ENCODE measurements around the gene HSBP1. TPM values are rescaled to one million over a fixed set of nuclear protein-coding genes. Genes with fewer than 3 reads are reported as not detected.

Gene HSBP1
- total RNA-seq, 1 donor from 2014 or later = 87.6 TPM

GRCh38 chr16:83845263-83845662 lies 37.5 kb downstream of the HSBP1 start:
- no peaks in the 10 kb centered on the region for H4K20me1 ChIP-seq (ENCODE audit: low read depth)
- no peak overlapping the region for H3K4me2 ChIP-seq
- Mint-ChIP-seq H3K4me1 (peaks cover 39% of the 10 kb centered on the region), H3K9me3 (no peaks in the 10 kb centered on the region), H3K36me3 (no peaks in the 10 kb centered on the region), H3K27me3 (ENCODE audit: insufficient read depth, low read depth) (peaks cover 2% of the 10 kb centered on the region), H3K27ac (no peak overlapping the region), H3K4me3 (no peak overlapping the region)
- no peak overlapping the region for H3K27ac ChIP-seq
- no peaks in the 10 kb centered on the region for H3K9me3 ChIP-seq (ENCODE audit: low read depth)
- peaks cover 41% of the 10 kb centered on the region for H3K4me1 ChIP-seq
- no peaks in the 10 kb centered on the region for H3K79me2 ChIP-seq (ENCODE audit: low read depth)
- peaks cover 27% of the 10 kb centered on the region for H3F3A ChIP-seq (ENCODE audit: low read depth)
- H3K4me3 ChIP-seq = no peak overlapping the region
- no peaks in the 10 kb centered on the region for H3K27me3 ChIP-seq
- TF ChIP-seq EZH2 (IDR thresholded peaks at IDR 0.05) (no peak), CTCF (IDR thresholded peaks at IDR 0.05) (no peak), EZH2phosphoT487 (IDR thresholded peaks at IDR 0.05) (no peak)
- DNase-seq (ENCODE audit: low spot score) = no peak
- H3K9ac ChIP-seq = no peak overlapping the region
- no peak overlapping the region for H2AFZ ChIP-seq (replicated peaks)
- no peaks in the 10 kb centered on the region for H3K36me3 ChIP-seq

DNA sequence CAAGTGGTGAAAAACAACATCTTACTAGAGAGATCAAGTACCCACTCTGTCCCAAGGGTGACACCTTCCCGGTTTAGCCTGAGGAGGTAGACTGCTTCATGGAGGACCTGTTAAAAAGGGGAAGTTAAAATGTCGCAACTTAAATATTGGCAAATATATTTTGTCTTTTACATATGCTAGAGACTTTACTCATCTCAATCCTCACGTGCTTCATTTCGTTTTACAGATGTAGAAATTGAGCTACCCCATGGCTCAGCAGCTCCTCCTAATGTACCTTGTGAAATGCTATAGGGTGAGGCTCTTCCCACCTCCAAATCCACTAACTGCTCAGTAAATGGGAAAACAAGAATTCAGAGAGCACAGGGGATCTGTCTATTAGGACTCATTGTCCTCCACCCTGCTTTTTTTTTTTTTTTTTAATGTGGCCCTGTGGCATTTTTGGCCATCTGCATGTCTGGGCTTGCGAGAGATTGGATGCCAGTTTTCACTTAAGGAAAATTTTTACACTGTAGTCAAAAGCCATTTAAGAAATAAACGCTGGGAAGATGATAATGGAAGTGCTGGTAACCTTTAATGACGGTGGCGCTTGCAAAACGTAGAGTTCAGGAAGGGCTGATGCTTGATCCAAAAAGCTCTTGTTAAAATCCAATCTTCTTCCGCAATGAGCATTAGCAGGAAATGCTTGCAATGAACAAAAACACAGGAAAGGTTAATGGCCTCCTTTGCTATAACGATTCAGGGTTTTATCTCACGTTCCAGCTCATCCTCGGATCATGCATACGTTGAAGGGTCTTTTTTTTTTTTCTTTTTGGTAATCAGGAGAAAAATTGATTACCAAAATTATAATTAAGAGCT lies 39.8 kb downstream of the HSBP1 start:
- DNase-seq (ENCODE audit: low spot score) = no peak
- Histone ChIP-seq H3F3A (ENCODE audit: low read depth) (peaks cover 8% of the 10 kb centered on the region), H3K4me2 (peak overlapping the region; percentile 28), H3K9ac (no peak overlapping the region), H3K4me3 (no peak overlapping the region), H4K20me1 (ENCODE audit: low read depth) (no peaks in the 10 kb centered on the region), H3K4me1 (peaks cover 35% of the 10 kb centered on the region), H3K27ac (no peak overlapping the region), H2AFZ (replicated peaks) (peak overlapping the region; percentile 55), H3K36me3 (no peaks in the 10 kb centered on the region), H3K9me3 (ENCODE audit: low read depth) (no peaks in the 10 kb centered on the region), H3K79me2 (ENCODE audit: low read depth) (no peaks in the 10 kb centered on the region), H3K27me3 (no peaks in the 10 kb centered on the region)
- Mint-ChIP-seq H3K4me1 (peaks cover 49% of the 10 kb centered on the region), H3K36me3 (no peaks in the 10 kb centered on the region), H3K27me3 (ENCODE audit: insufficient read depth, low read depth) (peaks cover 9% of the 10 kb centered on the region), H3K4me3 (no peak overlapping the region), H3K9me3 (no peaks in the 10 kb centered on the region), H3K27ac (peak overlapping the region; percentile 12)
- no peak for TF ChIP-seq EZH2phosphoT487 (IDR thresholded peaks at IDR 0.05)
- no peak for TF ChIP-seq CTCF (IDR thresholded peaks at IDR 0.05)
- TF ChIP-seq EZH2 (IDR thresholded peaks at IDR 0.05) = no peak

- no peaks in the 10 kb centered on the region for H3K79me2 ChIP-seq (ENCODE audit: low read depth)
- no peaks in the 10 kb centered on the region for H3K9me3 ChIP-seq (ENCODE audit: low read depth)
- H3K4me3 Mint-ChIP-seq = no peak overlapping the region
- H3K27me3 ChIP-seq = no peaks in the 10 kb centered on the region
- DNase-seq (ENCODE audit: low spot score) = no peak
- no peaks in the 10 kb centered on the region for H3K36me3 Mint-ChIP-seq
- peak overlapping the region; percentile 22 for H2AFZ ChIP-seq (replicated peaks)
- no peak overlapping the region for H3K4me3 ChIP-seq
- no peaks in the 10 kb centered on the region for H3F3A ChIP-seq (ENCODE audit: low read depth)
- H4K20me1 ChIP-seq (ENCODE audit: low read depth) = no peaks in the 10 kb centered on the region
- no peak overlapping the region for H3K27ac ChIP-seq
- TF ChIP-seq CTCF (IDR thresholded peaks at IDR 0.05) = no peak
- TF ChIP-seq EZH2 (IDR thresholded peaks at IDR 0.05) = no peak
- TF ChIP-seq EZH2phosphoT487 (IDR thresholded peaks at IDR 0.05) = no peak
- peak overlapping the region; percentile 92 for H3K27ac Mint-ChIP-seq
- peaks cover 20% of the 10 kb centered on the region for H3K4me1 ChIP-seq
- peaks cover 37% of the 10 kb centered on the region for H3K4me1 Mint-ChIP-seq
- H3K27me3 Mint-ChIP-seq (ENCODE audit: insufficient read depth, low read depth) = peaks cover 11% of the 10 kb centered on the region
- no peak overlapping the region for H3K9ac ChIP-seq
- no peaks in the 10 kb centered on the region for H3K36me3 ChIP-seq
- no peaks in the 10 kb centered on the region for H3K9me3 Mint-ChIP-seq
- H3K4me2 ChIP-seq = peak overlapping the region; percentile 14
Measured at GRCh38 chr16:83849421-83849820, 41.6 kb downstream of the HSBP1 start.

Measured in neural progenitor cell (in vitro differentiated cells).